ENCODE measurements around the gene STIMATE.

STIMATE gene

DNA sequence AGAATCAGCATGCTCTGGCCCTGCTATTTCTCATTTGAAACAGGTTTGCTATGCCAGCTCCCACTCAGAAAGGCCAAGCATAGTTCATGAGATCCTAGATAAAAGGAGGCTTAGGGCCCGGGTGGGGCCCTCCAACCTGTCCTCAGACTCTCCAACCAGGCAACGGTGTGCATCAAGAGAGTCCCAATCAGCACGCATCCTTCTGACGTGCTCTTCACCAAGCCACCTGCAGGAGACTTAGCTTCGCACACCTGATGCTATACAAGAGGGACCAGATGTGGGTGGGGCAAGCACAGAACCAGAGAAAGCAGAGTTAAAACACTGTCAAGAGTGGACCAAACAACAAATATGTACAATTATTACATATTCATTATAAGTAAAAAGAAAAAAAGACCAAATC is 17.3 kb downstream of the STIMATE start:
- TF ChIP-seq, protein P1, sequence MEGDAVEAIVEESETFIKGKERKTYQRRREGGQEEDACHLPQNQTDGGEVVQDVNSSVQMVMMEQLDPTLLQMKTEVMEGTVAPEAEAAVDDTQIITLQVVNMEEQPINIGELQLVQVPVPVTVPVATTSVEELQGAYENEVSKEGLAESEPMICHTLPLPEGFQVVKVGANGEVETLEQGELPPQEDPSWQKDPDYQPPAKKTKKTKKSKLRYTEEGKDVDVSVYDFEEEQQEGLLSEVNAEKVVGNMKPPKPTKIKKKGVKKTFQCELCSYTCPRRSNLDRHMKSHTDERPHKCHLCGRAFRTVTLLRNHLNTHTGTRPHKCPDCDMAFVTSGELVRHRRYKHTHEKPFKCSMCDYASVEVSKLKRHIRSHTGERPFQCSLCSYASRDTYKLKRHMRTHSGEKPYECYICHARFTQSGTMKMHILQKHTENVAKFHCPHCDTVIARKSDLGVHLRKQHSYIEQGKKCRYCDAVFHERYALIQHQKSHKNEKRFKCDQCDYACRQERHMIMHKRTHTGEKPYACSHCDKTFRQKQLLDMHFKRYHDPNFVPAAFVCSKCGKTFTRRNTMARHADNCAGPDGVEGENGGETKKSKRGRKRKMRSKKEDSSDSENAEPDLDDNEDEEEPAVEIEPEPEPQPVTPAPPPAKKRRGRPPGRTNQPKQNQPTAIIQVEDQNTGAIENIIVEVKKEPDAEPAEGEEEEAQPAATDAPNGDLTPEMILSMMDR (IDR thresholded peaks at IDR 0.05; ENCODE audit: borderline replicate concordance, insufficient read depth, low read depth, low read length): 0 out of 2 replicates have a peak, but pooled peaks have one; percentile 2
- no peak overlapping the region for H3K4me3 ChIP-seq (ENCODE audit: low read depth, low read length)

- H3K4me3 ChIP-seq (ENCODE audit: low read depth, low read length): no peak overlapping the region
- TF ChIP-seq, protein P1 (IDR thresholded peaks at IDR 0.05; ENCODE audit: borderline replicate concordance, insufficient read depth, low read depth, low read length): no peak
Observed at GRCh38 chr3:52879581-52879980, 17.8 kb downstream of the STIMATE start.

GRCh38 chr3:52879090-52879489 is 18.3 kb downstream of the STIMATE start:
- TF ChIP-seq, protein P1 (IDR thresholded peaks at IDR 0.05; ENCODE audit: borderline replicate concordance, insufficient read depth, low read depth, low read length): no peak
- no peak overlapping the region for H3K4me3 ChIP-seq (ENCODE audit: low read depth, low read length)

DNA sequence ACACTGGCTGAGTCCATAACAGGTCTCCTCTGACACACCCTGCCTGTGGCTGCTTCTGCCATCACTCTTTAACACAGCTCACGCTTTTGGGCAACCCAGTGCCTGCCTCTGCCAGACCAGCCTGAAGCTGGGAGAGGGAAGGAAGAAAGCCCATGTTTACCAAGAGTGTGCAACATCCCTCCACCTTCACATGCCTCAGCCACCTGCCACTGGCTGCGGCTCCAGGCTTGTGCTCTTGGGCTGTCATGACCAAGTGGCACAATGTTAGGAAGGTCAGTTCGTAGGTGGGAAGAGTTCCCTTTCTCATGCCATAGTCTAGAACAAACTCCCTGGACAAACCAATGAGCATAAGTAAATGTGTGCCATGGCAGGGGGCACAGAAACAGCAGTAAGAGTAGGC is 20.3 kb downstream of the STIMATE start:
- H3K4me3 ChIP-seq (ENCODE audit: low read depth, low read length): no peak overlapping the region
- TF ChIP-seq, protein P1 (IDR thresholded peaks at IDR 0.05; ENCODE audit: borderline replicate concordance, insufficient read depth, low read depth, low read length): no peak

DNA sequence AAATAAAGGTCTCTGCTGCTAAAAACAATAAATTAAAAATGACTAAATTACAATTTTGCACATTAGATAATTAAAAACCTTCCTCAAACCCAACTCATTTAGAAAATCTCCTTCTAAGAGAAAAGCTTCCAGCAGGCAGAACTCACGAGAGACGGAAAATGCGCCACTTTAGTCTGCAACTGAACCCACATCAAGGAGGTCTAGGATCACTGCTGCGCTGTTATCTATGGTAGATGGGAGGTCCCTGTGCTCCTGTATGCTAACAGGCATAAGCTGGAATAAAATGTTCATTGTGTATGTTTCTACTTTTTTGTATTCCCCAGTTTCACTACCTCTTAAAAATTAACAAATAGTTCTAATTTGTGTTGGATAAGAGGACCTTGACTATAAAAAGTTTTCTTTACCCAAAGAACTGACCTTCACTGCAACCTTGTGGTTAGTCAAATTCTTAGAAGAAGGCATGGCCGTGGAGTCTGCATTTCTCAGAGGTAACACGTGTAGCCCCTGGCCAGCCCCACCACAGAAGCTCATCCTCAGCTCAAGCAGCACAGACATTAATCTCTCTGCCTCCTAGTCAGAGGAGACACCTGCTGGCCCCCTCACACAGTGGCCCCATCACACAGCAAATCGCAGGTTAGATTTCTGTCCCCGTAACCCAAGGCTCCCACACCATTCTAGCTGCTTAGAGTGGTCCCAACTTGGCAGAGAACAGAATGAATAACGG is 22.3 kb downstream of the STIMATE start:
- H3K4me3 ChIP-seq (ENCODE audit: low read depth, low read length): no peak overlapping the region
- TF ChIP-seq, protein P1 (IDR thresholded peaks at IDR 0.05; ENCODE audit: borderline replicate concordance, insufficient read depth, low read depth, low read length): no peak

- TF ChIP-seq, protein P1 (IDR thresholded peaks at IDR 0.05; ENCODE audit: borderline replicate concordance, insufficient read depth, low read depth, low read length): no peak
- no peak overlapping the region for H3K4me3 ChIP-seq (ENCODE audit: low read depth, low read length)
Observed at GRCh38 chr3:52874160-52874701, 23.1 kb downstream of the STIMATE start.

Data from GM12875 (cell line).